Uterus (tissue), 4 donors: ENCODE results near the gene PGAM5. TPM values are rescaled to one million over a fixed set of nuclear protein-coding genes. Genes with fewer than 3 reads are reported as not detected.
"Not testable (repeated sequence)": the region's sequence is repeated elsewhere in the genome, so short reads cannot be mapped to it uniquely, and the experiment has no call there.

Source experiments
- DNase-seq, 2 donors: peaks; one replicate each; pipeline ENCODE4 v3.0.0-alpha.2; 2019 to 2020
- H3K27ac ChIP-seq, 2 donors: fragments of 200-600 bp; sonication (generic); 1 replicate in 1 of 2; 2 replicates in 1 of 2; pipeline ENCODE4 v1.5.1; 2016 to 2018
- H3K27me3 ChIP-seq, 2 donors: fragments of 200-600 bp; sonication (generic); one replicate each; pipeline ENCODE4 v1.5.1; 2018 to 2019; ENCODE audit warnings: control low read depth in 1 of 2
- H3K36me3 ChIP-seq, 2 donors: fragments of 200-600 bp; sonication (generic); one replicate each; pipeline ENCODE4 v1.5.1; 2019; ENCODE audit warnings: control low read depth in 1 of 2
- H3K4me1 ChIP-seq, 2 donors: fragments of 200-600 bp; sonication (generic); one replicate each; pipeline ENCODE4 v1.5.1; 2018 to 2019; ENCODE audit warnings: control low read depth in 1 of 2
- H3K4me3 ChIP-seq, 2 donors: fragments of 200-600 bp; sonication (generic); 1 replicate in 1 of 2; 2 replicates in 1 of 2; pipeline ENCODE4 v1.5.1; 2018 to 2019; ENCODE audit warnings: mild to moderate bottlenecking in 1 of 2
- H3K9me3 ChIP-seq, 2 donors: fragments of 200-600 bp; sonication (generic); one replicate each; pipeline ENCODE4 v1.5.1; 2019; ENCODE audit warnings: control low read depth in 1 of 2
- CTCF ChIP-seq, 4 experiments: fragments of 200-600 bp in 2 of 4; fragments of 450-650 bp in 2 of 4; sonication (generic) in 2 of 4; IDR thresholded peaks; one replicate each; pipeline ENCODE4 v1.5.1; 2016 to 2019; ENCODE audit warnings: antibody characterized with exemption in 4 of 4, mild to moderate bottlenecking in 2 of 4, moderate library complexity in 1 of 4
- POLR2A ChIP-seq, 2 donors: fragments of 450-650 bp; IDR thresholded peaks; one replicate each; pipeline ENCODE4 v1.6.1; 2016; ENCODE audit warnings: antibody characterized with exemption in 2 of 2, mild to moderate bottlenecking in 1 of 2, moderate library complexity in 1 of 2
- intact Hi-C: fragments of 100-400 bp; cut with DNase I; formaldehyde crosslinking; loops from one replicate; pipeline ENCODE4 v1.15.1; 2023; ENCODE audit warnings: low total_unique reads
- total RNA-seq, 4 donors: library from RNA; depleted of rRNA in 3 of 4; stranded (reverse); fragments of >200 nt in 3 of 4; gene quantifications; one replicate each; pipeline versions ENCODE4 v1.1.0 to v1.2.4, GENCODE V29; 2014 to 2023
- donor health status: DM: yes; HTN: yes; CAD: no.

The PGAM5 gene
- total RNA-seq, 4 donors from 2014 or later: 5.0 to 30.8 (median 19.4) TPM

DNA sequence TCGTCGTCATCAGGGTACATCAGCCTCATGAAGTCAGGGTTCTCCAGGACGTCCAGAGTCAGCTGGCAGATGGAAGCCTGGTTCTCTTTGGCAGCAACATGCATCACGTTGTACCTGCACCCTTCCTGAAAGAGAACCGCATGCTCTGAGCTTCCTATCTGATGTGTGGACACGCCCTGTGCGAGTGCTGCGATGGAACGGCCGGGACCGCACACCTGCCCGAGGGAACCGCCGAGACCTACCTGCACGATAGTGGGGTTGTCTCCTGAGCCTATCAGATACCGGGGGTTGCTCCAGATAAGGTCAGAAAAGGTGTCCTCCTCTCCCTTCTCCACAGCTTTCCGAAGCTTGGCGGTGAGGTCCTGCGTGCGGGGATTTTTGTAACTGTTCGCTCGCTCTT is 37.3 kb downstream of the PGAM5 start:
- Histone ChIP-seq H3K9me3 (no peaks in the 10 kb centered on the region), H3K27me3 (no peaks in the 10 kb centered on the region), H3K36me3 (no peaks in the 10 kb centered on the region), H3K4me1 (no peaks in the 10 kb centered on the region), H3K4me3 (no peak overlapping the region), H3K27ac (no peak overlapping the region)
- no peak for DNase-seq
- intact Hi-C loops: no loop called here
- TF ChIP-seq POLR2A (IDR thresholded peaks at IDR 0.05) (no peak), CTCF (IDR thresholded peaks at IDR 0.05) (no peak)

DNA sequence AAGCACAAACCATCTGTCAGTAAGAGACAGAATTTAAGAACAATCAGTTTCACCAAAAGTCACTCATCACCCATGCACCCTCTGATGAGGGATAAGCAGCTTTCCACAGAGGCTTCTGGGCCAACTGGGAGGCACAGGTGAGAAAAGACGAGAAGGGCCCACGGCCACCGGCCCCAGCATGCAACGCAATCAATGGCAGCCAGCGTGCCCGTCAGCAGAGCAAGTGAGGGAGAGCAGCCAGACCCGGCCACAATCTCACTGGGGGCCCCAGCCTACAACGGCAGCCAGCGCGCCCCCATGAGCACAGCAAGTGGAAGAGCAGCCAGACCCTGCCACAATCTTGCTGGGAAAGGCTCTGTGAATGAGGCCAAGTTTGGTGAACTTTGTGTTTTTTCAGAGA is 37.7 kb downstream of the PGAM5 start:
- Histone ChIP-seq H3K27me3 (no peaks in the 10 kb centered on the region), H3K9me3 (no peaks in the 10 kb centered on the region), H3K4me1 (no peaks in the 10 kb centered on the region), H3K4me3 (no peak overlapping the region), H3K27ac (no peak overlapping the region), H3K36me3 (no peaks in the 10 kb centered on the region)
- TF ChIP-seq CTCF (IDR thresholded peaks at IDR 0.05) (no peak), POLR2A (IDR thresholded peaks at IDR 0.05) (no peak)
- intact Hi-C loops: no loop called here
- DNase-seq: no peak

GRCh38 chr12:132753670-132754069 is 43.0 kb downstream of the PGAM5 start:
- H3K9me3 ChIP-seq, intact Hi-C loops, DNase-seq, H3K36me3 ChIP-seq, H3K4me3 ChIP-seq, H3K4me1 ChIP-seq, H3K27ac ChIP-seq, H3K27me3 ChIP-seq: not testable (repeated sequence)

DNA sequence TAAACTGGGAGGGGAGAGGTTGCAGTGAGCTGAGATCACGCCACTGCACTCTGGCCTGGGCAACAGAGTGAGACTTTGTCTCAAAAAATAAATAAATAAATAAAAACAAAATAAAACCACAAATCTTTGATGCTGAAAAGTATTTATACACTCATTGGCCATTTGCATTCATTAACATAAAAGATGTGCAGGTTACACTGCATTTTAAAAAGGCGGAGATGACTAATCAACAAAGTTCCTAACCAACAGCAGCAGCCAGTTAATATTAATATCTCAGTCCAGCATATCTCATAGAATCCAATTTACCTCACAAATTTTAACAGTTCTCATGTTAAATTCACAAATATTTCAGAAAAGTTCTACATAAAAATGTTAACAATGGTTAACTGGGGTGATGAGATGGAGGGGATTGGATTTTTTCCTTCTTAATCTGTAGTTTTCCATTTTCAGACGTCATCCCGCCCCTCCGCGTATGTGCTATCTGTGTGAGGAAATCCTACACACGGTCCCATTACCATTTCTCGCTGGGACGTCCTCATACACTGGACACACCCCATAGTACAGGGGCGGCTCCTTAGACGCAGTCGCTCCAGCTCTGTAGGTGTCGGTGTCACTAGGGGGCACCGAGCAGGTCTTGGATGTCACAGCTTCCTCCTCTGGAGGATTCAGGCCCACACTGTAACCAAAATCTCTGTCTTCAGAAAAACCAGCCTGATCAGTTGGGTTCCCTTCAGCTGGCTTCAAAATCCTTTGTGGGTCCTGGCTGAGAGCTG is 43.7 kb downstream of the PGAM5 start:
- no peaks in the 10 kb centered on the region for H3K36me3 ChIP-seq
- H3K4me3 ChIP-seq: no peak overlapping the region
- TF ChIP-seq CTCF (IDR thresholded peaks at IDR 0.05) (no peak), POLR2A (IDR thresholded peaks at IDR 0.05) (no peak)
- no peaks in the 10 kb centered on the region for H3K9me3 ChIP-seq
- no peaks in the 10 kb centered on the region for H3K4me1 ChIP-seq
- no peak for DNase-seq
- no peak overlapping the region for H3K27ac ChIP-seq
- intact Hi-C loops: no loop called here
- no peaks in the 10 kb centered on the region for H3K27me3 ChIP-seq

DNA sequence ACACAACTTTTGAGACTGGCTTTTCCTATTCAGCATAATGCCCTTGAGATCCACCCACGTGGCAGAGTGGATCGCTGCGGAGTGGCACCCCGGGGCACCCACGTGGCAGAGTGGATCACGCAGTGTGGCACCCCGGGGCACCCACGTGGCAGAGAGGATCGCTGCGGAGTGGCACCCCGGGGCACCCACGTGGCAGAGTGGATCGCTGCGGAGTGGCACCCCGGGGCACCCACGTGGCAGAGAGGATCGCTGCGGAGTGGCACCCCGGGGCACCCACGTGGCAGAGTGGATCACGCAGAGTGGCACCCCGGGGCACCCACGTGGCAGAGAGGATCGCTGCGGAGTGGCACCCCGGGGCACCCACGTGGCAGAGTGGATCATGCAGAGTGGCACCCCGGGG is 48.2 kb downstream of the PGAM5 start:
- H3K36me3 ChIP-seq, H3K4me1 ChIP-seq, H3K9me3 ChIP-seq, H3K27me3 ChIP-seq, H3K4me3 ChIP-seq, DNase-seq, intact Hi-C loops, H3K27ac ChIP-seq: not testable (repeated sequence)

DNA sequence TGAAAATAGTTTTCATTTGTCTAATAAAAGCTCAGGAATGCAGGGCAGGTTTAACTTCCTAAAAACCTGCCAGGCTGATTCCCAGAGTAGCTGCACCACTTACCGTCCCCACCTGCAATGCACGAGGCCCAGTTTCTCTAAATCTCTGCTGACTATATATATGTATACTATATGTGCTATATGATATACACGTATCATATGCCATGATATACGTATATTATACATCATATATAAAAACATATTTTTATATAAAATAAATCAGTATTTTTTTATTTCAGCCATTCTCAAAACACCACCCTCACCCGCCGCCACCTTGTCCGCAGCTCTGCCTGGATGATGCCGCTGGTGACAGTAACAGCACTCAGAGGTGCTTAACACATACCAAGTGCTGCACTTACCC is 48.7 kb downstream of the PGAM5 start:
- intact Hi-C loops: no loop called here
- H3K36me3 ChIP-seq: no peaks in the 10 kb centered on the region
- no peak overlapping the region for H3K27ac ChIP-seq
- H3K4me3 ChIP-seq: no peak overlapping the region
- no peak for TF ChIP-seq POLR2A (IDR thresholded peaks at IDR 0.05)
- TF ChIP-seq CTCF (IDR thresholded peaks at IDR 0.05): no peak
- peaks cover 0 to 5% of the 10 kb centered on the region in 2 donors for H3K4me1 ChIP-seq
- H3K9me3 ChIP-seq: no peaks in the 10 kb centered on the region
- no peak for DNase-seq
- H3K27me3 ChIP-seq: no peaks in the 10 kb centered on the region
